HG02678 (cell line): ENCODE data around the gene ERC1.
"Not testable (repeated sequence)": the region's sequence is repeated elsewhere in the genome, so short reads cannot be mapped to it uniquely, and the experiment has no call there.

Experiments
- ATAC-seq: cut with Tn5 transposase; IDR thresholded peaks from one replicate; pipeline ENCODE4 v1.9.1; 2021; ENCODE audit warnings: mild to moderate bottlenecking, moderate library complexity; ENCODE audit not compliant: unreplicated experiment

ERC1 gene

DNA sequence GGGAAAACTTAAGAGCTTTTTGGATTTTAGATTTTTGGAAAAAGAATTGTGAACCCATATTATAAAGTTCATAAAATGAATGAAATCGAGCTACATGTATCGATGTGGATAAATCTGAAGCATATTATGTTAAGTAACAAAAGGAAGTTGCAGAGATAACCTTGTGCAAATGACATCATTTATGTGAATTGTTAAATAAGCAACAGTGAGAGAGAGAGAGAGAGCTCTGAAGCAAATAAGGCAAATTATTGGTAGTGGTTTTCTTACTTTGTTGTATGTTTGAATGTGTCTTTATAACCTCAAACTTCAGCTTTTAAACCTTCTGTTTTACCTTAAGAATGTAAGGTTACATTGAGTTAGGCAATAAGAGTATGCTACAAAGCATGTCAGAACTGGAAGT is 78.8 kb downstream of the ERC1 start:
- no peak for ATAC-seq

DNA sequence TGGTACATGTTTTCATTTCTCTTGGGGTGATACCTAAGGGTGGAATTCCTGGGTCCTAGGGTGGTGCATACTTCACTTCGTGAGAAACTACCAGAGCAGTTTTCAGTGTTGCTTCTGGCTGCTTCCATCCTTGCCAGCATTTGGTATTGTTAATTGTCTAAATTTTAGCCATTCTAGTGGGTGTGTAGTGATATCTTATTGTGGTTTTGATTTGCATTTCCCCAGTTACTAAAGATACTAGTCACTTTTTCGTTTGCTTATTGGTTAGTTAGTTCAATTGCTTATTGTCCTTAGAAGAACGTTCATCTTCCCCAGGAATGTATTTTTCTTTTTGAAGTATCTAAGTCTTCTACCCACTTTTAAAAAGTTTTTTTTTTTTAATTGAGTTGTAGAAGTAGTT is 80.2 kb downstream of the ERC1 start:
- no peak for ATAC-seq

DNA sequence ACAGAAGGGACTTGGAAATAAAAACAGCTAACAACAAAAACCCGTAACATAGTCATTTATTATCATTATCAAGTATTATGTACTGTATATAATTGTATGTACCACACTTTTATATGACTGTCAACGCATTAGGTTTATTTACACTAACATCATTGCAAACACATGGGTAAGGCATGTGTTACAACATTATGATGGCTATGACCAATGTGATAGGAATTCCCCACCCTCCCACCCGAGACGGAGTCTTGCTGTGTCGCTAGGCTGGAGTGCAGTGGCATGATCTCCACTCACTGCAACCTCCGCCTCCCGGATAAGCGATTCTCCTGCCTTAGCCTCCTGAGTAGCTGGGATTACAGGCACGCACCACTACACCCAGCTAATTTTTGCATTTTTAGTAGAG is 82.6 kb downstream of the ERC1 start:
- ATAC-seq, result no peak

DNA sequence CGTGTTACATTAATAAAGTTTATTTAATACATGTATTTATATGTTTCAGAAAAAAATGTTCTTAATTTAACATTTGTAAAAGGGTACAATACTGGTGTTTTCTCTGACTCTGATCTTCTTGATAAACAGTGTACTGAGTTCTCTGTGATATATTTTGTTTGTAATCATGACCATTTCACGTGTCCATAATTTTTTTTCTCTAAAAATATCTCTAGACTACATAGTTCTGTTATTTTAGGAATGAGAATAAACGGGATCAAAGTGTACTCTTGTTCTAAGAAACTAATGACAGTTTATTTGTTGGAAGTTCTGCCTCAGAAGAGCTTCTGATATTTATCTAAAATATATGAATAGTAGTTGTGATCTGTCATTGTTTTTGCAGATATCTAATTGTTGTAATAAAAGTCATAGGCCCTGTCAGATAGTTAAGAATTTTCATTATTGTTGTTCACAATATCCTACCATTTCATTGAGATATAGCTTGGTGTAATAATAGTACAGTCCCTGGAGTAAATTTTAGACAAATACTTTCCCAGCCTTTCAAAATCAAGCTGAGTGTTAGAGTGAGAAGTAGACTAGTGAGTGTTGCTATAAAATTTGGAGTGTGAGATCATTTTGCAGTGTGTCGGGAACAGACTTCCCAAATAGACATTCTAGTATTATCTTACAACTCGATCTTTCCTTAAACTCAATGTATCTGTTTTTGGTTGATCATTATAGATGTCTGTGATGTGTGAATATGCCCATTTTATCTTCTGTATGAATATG is 86.2 kb downstream of the ERC1 start:
- ATAC-seq, result no peak

DNA sequence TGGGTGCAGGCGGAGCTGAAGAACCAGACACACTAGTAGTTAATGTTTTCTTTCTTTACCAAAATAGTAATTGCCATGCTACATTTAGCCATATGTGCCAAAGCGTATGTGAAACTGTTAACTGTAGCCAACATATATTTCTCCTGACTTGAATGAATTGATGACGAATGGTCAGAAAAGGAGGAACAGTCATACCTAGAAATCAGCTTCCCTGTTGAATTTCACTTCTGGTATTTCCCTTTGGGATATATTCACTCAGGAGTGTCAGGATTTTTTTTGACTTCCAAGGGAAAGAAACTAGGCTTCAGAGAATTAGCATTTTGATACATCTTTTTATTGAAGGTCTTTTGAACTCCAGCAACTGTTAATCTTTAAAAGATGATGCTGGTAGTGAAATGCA is 87.0 kb downstream of the ERC1 start:
- no peak for ATAC-seq

DNA sequence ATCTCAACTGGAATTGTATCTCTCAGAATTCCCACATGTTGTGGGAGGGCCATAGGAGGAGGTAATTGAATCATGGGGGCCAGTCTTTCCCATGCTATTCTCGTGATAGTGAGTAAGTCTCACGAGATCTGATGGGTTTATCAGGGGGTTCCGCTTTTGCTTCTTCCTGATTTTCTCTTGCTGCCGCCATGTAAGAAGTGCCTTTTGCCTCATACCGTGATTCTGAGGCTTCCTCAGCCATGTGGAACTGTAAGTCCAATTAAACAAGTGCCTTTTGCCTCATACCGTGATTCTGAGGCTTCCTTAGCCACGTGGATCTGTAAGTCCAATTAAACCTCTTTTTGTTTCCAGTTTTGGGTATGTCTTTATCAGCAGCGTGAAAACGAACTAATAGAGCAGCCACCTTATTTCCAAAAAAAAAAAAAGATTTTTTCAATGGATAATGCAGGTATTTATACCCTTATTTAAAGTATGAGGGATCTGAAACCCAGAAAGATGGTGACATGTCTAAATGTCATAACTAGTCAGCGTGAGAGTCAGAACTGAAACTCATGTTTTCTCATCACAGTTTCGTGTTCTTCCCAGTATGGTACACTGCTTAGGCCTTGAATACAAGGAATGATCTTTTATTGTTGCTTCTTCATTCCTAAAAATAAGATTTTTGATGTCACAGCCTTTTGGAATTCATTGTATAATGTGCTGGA is 89.6 kb downstream of the ERC1 start:
- no peak for ATAC-seq

DNA sequence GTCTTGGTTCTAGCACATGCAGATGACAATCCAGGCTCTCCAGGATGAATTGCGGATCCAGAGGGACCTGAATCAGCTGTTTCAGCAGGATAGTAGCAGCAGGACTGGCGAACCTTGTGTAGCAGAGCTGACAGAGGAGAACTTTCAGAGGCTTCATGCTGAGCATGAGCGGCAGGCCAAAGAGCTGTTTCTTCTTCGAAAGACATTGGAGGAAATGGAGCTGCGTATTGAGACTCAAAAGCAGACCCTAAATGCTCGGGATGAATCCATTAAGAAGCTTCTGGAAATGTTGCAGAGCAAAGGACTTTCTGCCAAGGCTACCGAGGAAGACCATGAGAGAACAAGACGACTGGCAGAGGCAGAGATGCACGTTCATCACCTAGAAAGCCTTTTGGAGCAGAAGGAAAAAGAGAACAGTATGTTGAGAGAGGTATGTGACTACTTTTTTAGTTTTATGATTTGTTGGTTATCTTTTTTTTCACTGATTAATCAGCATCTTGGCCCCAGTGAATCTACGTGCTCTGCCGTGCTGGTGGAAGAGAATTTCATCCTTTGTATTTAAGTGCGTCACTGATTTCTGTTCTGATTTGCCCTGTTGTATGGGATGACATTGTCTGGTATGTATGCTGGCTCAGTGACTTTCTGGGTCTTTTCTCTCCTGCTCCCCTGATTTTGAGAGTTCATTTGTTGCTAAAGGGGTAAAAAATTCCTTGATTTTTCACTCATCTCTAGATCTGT is 92.3 kb downstream of the ERC1 start:
- no peak for ATAC-seq

DNA sequence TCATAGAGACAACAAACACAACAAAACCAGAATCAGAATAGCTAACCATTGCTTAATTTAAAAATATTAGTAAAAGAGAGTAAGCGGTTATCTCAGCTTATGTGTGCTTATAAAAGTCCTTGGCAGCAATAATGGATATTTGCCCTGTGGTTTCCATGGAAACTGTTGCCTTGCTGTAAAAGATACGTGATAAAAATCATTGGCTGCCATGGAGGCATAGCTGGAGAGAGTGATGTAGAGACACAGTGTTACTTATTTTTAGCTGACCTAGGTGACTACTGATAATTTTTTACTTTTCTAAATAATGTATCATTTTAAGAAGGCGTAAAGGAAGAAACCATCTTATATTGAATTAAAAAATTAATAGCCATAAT is 92.9 kb downstream of the ERC1 start:
- no peak for ATAC-seq

DNA sequence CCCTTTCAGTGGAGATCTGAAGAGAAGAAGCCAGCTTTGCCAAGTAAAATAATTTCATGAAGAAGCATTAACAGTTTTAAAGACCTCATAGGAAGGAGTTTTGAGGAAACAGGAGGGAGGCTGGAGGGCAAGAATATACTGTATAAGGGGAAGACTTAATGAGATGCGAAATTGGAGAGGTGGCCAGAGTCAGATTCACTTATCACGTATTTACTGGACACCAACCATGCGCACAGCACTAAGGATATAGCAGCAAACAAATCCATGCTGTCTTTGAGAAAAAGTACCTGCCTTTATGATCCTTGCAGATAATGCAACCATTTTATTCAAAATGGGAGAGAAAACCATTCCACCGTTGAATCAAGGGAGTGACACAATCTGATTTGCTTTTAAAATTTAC is 100.3 kb downstream of the ERC1 start:
- no peak for ATAC-seq

DNA sequence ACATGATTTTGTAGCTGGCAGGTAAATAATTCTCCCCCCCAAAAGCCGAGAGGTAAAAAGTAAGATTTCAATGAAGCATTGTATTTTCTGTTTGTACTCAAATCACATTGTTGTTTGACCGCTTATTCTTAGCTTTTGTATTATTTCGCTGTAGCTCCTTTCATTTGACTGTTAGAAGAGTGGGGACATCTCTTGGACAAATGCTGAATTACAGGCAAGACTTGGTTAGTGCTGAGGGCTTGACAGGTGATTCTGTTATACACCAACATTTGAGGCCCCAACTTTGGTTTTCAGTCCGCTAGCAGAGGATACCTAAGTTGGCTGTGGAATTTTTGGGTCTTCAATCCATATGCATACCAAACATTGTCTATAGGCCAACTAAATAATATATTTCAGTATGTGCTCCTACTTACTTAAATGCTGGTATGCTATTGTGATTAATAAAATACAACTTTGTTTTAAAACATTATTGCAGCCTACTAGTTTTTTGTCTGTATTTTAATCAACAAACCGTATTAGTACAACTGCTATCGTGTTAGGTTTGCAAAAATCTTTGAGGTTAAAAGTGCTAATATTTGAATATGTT is 102.2 kb downstream of the ERC1 start:
- ATAC-seq, result no peak

DNA sequence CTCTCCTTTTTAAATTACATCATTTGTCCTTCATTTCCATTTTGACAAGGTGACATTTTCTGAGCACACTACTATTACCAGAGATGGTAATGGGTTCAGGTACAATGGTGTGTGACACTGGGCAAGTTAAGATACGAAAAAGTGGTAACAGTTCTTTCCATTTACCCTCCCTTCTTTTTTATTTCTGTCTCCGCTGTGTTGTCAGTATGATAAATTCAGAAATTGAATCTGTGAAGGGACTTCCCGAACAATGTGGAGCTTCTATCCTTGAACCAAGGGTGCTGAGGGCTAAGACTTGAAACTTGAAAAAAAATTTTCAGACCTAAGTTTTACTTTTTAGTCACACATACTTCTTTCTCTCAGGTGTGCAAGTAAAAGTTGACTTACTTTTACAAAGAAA is 103.7 kb downstream of the ERC1 start:
- no peak for ATAC-seq

DNA sequence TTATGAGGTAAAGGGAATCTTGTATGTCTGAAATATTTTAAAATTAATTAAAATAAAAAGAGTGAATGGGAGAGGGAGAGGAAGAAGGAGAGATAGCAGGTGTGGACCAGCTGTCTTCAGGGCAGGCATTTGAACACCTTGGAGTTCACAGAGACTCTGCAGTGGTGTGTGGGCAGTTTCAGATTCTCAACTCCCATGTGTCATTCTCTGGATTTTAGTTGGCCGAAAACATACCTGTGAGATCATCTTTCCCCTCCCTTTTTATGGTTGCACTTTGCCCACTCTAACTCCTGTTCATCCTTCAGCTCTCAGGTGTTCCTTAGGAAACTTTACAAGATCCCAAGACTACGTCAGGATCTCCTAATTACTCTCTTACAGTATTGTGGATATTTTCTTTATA is 108.1 kb downstream of the ERC1 start:
- no peak for ATAC-seq

DNA sequence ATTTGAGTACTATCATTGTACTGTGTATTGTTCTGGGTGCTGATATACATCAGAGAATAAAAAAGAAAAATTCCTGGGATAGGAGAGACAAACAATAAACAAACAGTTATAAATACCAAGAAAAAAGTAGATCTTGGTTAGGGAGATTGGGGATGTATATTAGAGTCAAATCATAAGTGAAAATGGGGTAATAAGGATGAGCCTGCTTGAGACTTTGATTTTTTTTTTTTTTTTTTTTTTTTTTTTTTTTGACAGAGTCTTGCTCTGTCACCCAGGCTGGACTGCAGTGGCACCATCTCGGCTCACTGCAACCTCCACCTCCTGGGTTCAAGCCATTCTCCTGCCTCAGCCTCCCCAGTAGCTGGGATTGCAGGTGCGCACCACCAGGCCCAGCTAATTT is 108.6 kb downstream of the ERC1 start:
- ATAC-seq, result not testable (repeated sequence)

DNA sequence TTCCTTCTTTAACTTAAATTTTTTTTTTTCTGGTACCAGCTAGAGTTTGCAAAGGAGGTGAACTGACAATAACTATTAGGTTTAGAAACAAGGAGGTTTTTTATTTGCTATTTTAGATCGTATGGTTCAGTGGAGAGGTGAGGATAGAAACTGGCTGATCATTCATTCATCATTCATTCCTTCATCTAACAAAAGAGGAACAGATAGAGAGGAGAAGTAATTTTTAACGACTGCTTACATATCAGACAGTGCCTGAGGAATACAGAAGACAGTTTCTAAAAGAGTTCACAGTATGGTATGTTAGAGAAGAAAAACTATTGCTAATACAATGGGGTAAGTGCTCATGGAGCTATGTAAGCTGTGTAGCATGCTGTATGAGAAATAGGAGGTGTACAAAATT is 111.1 kb downstream of the ERC1 start:
- no peak for ATAC-seq

DNA sequence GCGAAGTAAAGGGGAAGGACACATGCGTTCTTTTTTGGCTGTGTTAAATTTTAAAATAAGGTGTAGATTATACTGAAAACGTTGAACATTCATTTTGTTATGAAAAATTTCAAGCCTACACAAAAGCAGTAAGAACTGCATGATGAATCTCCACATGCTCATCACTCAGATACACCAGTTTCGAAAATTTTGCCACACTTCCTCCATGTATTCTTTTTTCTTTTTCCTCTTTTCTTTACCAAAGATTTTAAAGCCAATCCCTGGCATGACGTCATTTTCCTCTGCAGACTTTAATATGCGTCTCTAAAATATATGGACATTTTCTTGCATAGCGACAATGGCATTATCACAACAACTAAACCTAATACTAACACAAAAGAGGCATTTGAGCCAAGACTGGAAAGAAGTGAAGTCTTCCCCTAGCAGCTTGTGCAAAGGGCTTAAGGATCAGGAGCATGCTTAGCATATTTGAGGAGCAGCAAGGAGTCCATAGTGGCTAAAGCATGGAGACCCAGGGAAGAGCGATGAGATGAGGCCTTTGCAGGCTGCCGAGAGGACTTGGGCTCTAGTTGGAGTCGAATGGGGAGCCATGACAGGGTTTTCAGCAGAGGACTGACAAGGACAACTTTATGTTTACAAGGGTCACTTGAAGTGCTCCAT is 111.9 kb downstream of the ERC1 start:
- no peak for ATAC-seq

DNA sequence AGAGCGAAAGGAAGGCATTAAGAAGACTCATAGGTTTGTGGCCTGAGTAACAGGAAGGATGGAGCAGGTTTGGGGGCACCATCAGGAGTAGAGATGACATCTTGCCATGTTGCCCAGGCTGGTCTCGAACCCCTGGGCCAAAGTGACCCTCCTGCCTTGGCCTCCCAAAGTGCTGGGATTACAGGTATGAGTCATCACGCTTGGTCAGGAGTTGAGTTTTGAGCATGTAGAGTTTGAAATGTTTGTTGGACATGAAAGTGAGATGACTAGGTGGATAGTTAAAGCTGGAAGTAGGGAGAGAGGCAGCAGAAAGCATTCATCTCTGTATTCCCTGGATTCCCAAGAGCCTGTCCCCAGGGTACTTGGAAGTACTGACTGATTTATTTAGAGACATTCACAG is 112.6 kb downstream of the ERC1 start:
- no peak for ATAC-seq

DNA sequence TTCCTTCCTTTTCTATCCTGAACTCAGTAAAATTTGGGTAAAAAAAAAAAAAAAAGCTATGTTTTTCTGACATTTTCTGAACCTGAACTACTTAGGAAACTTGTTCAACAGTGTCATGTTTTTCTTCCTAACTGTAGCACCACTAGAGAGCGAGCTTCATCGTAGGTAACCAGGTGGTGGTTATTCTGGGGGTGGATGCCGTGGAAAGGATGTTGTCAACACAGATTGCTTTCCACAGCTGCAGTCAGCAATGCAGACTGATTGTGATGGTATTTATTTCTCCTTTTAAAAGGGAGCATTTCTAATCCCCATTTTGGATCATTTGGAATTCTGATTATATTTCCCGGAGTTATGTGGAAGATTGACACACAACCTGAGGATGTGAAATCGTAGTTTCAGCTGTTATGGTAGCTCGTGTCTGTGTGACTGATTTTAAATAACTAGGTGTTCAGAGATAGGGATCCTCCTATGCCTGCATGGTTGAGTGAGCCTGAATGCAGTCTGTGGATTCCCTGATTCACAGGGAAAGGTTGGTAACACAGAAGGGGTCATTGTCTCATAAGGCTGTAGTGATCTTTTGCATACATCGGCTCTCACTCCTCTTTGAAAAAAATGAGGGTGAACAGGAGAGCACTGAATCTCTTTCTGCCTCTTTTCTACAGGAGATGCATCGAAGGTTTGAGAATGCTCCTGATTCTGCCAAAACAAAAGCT is 113.2 kb downstream of the ERC1 start:
- no peak for ATAC-seq

DNA sequence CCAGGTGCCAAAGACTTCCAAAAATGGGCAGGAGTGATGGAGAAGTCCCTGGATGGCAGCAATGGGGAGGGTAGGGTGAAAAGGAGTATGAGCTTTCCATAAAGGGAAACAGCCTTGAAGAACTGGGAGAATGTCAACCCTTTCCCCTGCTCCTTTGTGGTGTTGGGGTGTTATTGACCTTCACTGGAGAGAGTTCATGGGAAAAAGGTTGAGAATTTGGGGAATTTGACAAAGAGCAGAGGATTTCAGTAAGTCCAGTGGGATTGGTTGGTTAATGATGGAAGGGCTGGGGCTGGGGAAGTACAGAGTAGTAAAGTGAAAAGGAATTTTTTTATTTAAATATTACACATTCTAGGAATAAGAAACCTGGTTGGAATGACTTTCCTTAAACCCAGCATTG is 116.6 kb downstream of the ERC1 start:
- ATAC-seq, result no peak

DNA sequence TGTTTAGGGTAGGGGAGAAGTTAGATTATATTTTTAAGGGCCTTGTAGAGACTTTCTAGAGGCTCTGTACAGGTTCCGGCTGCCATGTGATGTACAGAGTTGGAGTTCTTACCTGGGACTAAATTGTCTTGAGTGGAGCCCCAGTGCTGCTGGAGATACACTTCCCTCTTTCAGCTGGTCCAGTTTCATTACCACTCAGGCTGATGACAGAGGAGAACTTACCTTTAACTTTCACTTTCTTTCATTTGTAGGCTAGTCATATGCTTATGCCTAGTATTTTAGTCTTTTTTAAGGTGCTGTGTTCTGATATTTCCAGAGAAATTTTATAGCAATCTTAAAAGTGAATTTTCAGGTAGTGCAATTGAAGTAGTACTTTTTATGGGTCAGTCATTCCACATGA is 117.3 kb downstream of the ERC1 start:
- peak; percentile 78 for ATAC-seq

DNA sequence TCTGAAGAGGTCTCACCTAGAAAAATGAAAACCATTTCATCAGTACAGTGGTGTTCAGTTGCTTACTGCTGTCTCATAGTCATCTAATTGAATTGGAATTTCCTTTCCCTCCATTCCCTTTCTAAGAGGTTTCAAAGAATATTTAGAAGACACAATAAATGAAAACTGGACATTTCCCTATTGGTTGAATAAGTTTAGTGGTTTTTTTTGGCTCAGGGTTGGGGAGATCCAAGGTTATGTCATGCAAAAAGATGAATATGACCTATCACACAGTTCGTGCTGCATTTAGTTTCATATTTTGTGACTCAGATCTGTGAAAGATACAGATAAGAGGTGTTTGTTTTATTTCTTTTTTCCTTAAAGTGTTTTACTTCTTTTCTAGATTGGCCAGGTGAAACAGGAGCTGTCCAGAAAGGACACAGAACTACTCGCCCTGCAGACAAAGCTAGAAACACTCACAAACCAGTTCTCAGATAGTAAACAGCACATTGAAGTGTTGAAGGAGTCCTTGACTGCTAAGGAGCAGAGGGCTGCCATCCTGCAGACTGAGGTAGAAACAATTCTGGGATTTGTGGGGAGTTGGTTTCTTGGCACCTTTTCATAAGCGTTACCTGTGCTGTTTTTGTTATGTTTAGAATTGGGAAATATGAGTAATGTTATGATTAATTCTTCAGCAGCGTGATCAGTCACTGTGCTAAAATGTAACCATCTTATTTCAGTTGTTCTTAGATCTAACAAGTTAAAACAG is 124.6 kb downstream of the ERC1 start:
- no peak for ATAC-seq
